Measurements from ENCODE around the gene BEST1.

Gene BEST1

GRCh38 chr11:61911701-61912529 lies 38.2 kb upstream of the BEST1 start:
- TF ChIP-seq CTCF (conservative IDR thresholded peaks at IDR 0.05), result no peak
- no peak overlapping the region for H3K27ac ChIP-seq

GRCh38 chr11:61912530-61912898 lies 37.6 kb upstream of the BEST1 start:
- no peak overlapping the region for H3K27ac ChIP-seq
- no peak for TF ChIP-seq CTCF (conservative IDR thresholded peaks at IDR 0.05)

- no peak for TF ChIP-seq CTCF (conservative IDR thresholded peaks at IDR 0.05)
- no peak overlapping the region for H3K27ac ChIP-seq
Measured at GRCh38 chr11:61912991-61913698, 37.0 kb upstream of the BEST1 start.

- TF ChIP-seq CTCF (conservative IDR thresholded peaks at IDR 0.05), result no peak
- H3K27ac ChIP-seq, result no peak overlapping the region
Measured at GRCh38 chr11:61913699-61914395, 36.3 kb upstream of the BEST1 start.

- H3K27ac ChIP-seq, result no peak overlapping the region
- no peak for TF ChIP-seq CTCF (conservative IDR thresholded peaks at IDR 0.05)
Measured at GRCh38 chr11:61914471-61915171, 35.5 kb upstream of the BEST1 start.

GRCh38 chr11:61916737-61917333 lies 33.3 kb upstream of the BEST1 start:
- no peak for TF ChIP-seq CTCF (conservative IDR thresholded peaks at IDR 0.05)
- H3K27ac ChIP-seq, result peak overlapping the region; percentile 53; the same call in 1 of the 2 replicates

Data from VCaP (cell line).